Stimulated activated CD4-positive, alpha-beta T cell treated with anti-CD3 and anti-CD28 coated beads, Interleukin-4, amount 100 ng/mL, for 4 hours (primary cell): ENCODE data around the gene CYP4X1.
"Not testable (repeated sequence)": the region's sequence is repeated elsewhere in the genome, so short reads cannot be mapped to it uniquely, and the experiment has no call there.

Experiments used
- DNase-seq, 2 experiments: peaks; one replicate each; pipeline ENCODE4 v3.0.0-alpha.2; 2020

The CYP4X1 gene

GRCh38 chr1:47023268-47024140 is at the start of gene CYP4X1:
CYP4X1 (plus strand) TSS chr1:47023669; CDS start chr1:47023818, 149 bp downstream.
- no peak for DNase-seq

GRCh38 chr1:46983166-46983829 is 40.2 kb upstream of the CYP4X1 start:
- no peak for DNase-seq

- DNase-seq, result no peak
These were observed 39.5 kb upstream of the CYP4X1 start for GRCh38 chr1:46983830-46984586.

GRCh38 chr1:46990541-46990940 is 32.9 kb upstream of the CYP4X1 start:
- not testable (repeated sequence) for DNase-seq

- DNase-seq, result no peak
These were observed 32.2 kb upstream of the CYP4X1 start for GRCh38 chr1:46991083-46991923.

GRCh38 chr1:46996659-46997281 is 26.7 kb upstream of the CYP4X1 start:
- no peak for DNase-seq

- DNase-seq, result no peak
These were observed 21.3 kb upstream of the CYP4X1 start for GRCh38 chr1:47002211-47002610.

GRCh38 chr1:47003896-47004403 is 19.5 kb upstream of the CYP4X1 start:
- DNase-seq, result no peak

- not testable (repeated sequence) for DNase-seq
These were observed 17.0 kb upstream of the CYP4X1 start for GRCh38 chr1:47006437-47006836.

- no peak for DNase-seq
These were observed 10.2 kb upstream of the CYP4X1 start for GRCh38 chr1:47013293-47013692.

GRCh38 chr1:47021070-47021469 is 2.4 kb upstream of the CYP4X1 start:
- DNase-seq, result no peak

- DNase-seq, result no peak
These were observed 802 bp downstream of the CYP4X1 start for GRCh38 chr1:47024141-47024801.

GRCh38 chr1:47030170-47030805 is 6.8 kb downstream of the CYP4X1 start:
- DNase-seq, result no peak

- DNase-seq, result no peak
These were observed 7.6 kb downstream of the CYP4X1 start for GRCh38 chr1:47031059-47031458.

- no peak for DNase-seq
These were observed 8.1 kb downstream of the CYP4X1 start for GRCh38 chr1:47031585-47031984.

- DNase-seq, result no peak
These were observed 13.3 kb downstream of the CYP4X1 start for GRCh38 chr1:47036764-47037163.

- no peak for DNase-seq
These were observed 35.9 kb downstream of the CYP4X1 start for GRCh38 chr1:47059376-47059775.

GRCh38 chr1:47067097-47067594 is 43.7 kb downstream of the CYP4X1 start, which contains the start of gene CYP4Z1:
CYP4Z1 (plus strand) TSS chr1:47067231; CDS start chr1:47067491, 260 bp downstream.
- DNase-seq, result no peak

- not testable (repeated sequence) for DNase-seq
These were observed 45.6 kb downstream of the CYP4X1 start for GRCh38 chr1:47069080-47069479.

GRCh38 chr1:47069509-47069908 is 46.0 kb downstream of the CYP4X1 start:
- DNase-seq, result not testable (repeated sequence)
